Measurements from ENCODE around the gene DPPA5.
"Not testable (repeated sequence)": the region's sequence is repeated elsewhere in the genome, so short reads cannot be mapped to it uniquely, and the experiment has no call there.

DPPA5 gene

DNA sequence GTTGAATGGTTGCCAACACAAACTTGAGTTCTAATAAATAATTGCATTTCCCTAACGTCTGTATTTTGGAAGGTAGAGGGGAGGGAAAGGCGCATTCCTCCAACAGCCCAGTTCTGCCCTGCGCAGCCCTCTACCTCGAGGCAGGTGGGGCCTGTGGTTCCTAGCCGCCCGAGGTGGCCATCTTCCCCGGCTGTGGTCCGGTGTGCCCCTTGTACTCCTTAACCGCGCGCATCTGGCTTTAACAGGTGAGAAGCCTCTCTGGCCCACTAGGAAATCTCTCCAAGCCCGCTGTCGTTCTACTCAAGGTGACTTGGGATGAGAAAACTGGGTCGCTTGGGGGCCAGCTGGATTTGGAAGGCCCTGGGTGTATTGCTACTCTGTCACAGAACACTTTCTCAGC, 10.0 kb upstream of the DPPA5 start:
- DNase-seq (ENCODE audit: low spot score), result no peak

DNA sequence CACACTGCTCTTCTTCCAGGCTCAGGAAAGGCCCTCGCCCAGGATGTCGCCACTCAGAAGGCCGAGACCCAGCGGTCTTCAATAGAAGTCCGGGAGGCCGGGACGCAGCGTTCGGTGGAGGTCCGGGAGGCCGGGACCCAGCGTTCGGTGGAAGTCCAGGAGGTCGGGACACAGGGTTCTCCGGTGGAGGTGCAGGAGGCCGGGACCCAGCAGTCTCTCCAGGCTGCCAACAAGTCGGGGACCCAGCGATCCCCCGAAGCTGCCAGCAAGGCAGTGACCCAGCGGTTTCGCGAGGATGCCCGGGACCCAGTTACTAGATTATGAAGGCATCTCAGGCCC, 9.4 kb upstream of the DPPA5 start:
- DNase-seq (ENCODE audit: low spot score), result no peak

DNA sequence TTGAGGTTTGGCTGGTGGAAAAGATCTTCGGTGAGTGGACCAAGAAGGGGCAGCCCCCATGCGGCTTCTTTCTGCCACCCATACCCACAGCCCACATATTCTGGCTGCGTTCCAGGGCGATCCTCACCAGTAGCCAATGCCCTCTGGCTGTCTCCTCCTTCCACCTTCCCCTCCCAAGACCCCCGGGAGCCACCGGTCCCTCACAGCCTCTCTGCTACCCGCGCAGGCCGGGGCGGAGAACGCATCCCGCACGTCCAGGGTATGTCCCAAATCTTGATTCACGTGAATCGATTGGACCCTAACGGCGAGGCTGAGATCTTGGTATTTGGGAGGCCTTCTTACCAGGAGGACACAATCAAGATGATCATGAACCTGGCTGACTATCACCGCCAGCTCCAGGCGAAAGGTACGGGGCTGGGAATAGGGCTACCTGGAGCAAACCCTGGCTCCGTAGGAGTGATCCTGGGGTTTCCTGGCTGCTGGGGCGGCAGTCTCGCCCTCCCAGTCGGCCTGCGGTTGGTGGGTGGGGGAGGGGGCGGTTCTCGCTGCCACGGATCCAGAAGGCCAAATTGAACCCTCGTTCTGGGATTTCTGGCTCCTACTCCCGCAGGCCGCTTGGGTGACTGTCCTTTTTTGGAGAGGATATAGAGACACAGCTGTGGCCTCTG, 8.9 kb upstream of the DPPA5 start:
- no peak for DNase-seq (ENCODE audit: low spot score)

DNA sequence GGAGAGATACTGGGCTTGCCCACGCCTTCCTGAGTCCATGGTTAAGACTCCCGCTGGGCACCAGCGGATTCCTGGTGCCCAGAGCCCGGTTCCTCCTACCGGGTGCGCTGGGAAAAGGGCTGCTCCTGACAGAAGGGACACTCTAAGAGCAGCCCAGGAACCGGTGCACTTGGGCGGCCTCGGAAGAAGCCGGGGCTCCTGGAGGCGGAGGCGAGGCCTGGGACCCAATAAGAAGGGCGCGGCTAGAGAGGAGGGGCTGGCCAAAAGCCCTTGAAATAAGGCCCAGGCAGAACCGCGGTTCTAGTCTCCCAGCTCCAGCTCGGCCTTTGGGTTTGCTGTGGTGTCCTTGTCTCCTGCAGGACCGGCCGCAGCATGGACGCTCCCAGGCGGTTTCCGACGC, 8.3 kb upstream of the DPPA5 start, which contains the start of gene KHDC3L:
KHDC3L (plus strand) TSS at position 301 of the 400 bp plus-strand sequence; CDS start at position 373, 72 bp downstream.
- DNase-seq (ENCODE audit: low spot score), result no peak

DNA sequence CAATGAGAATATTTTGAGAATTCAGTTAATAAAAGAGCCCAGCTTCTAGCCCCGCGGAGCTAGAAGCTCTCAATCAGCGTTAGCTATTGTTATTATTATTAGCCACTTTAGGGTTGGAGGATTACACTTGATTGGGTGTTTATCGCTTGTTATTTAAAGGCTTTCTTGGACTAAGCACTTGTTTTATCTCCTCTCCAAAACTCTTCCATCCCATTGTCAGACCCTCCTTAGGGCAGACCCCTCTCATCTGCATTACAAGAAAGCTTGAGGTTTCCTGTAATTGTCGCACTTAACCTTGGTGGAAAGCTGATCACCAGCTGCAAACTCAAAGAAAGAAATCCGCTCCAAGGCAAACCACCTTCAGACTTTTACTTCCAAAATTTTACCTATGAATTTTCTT, 4.8 kb downstream of the DPPA5 start:
- DNase-seq (ENCODE audit: low spot score), result peak; percentile 76

DNA sequence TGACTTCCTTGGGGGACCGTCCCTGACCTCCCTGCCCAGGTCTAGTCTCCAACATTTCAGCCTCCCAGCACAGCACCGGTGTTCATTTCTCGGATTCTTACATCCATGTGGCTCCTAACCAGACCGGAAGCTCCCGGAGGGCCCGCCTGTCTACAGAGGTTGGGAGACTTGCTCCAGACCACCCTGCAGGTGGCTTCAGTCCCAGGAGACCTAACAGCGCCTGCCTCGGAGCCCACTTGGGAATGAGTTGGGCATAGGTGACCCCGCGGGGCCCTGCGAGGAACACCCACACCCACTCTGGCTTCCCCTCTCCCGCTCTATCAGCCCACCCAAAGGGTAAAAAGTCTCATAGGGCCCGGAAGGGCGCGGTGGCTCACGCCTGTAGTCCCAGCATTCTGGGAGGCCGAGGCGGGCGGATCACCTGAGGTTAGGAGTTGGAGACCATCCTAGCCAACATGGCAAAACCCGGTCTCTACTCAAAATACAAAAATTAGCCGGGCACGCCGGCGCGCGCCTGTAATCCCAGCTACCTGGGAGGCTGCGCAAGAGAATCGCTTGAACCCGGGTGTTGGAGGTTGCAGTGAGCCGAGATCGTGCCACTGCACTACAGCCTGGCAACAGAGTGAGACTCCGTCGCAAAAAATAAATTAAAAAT, 5.4 kb downstream of the DPPA5 start:
- no peak for DNase-seq (ENCODE audit: low spot score)

DNA sequence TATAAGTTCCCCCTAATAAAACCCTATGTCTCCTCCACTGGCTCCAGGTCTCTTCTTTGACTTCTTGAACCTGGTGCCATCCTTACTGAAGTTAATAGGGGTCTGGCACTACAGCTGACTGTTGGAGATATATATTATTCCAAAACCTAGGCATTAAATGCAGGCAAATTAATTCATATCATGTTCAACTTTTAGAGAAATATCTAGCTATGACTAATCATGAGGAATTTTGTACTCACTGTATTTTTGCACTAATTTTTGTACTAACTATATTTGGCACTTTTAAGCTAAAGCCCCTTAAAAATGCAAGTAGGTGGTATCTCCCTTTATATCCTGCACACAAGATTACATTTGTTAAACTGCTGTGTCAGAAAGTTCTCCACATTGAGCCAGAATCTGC, 10.9 kb downstream of the DPPA5 start:
- DNase-seq (ENCODE audit: low spot score), result no peak

DNA sequence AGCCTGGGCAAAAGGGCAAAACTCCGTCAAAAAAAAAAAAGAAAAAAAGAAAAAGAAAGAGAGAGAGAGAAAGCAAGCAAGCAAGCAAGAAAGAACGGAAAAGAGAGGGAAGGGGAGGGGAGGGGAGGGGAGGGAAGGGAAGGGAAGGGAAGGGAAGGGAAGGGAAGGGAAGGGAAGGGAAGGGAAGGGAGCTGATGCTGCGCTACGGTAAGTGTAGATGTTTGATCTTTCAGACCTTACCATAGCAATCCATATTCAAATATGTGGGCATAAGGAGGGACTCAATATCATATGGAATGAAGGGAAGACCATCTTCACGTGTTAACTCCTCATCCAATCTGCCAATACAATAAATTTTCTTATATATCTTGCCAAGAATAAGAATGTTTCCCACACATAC, 11.9 kb downstream of the DPPA5 start:
- DNase-seq (ENCODE audit: low spot score), result no peak

DNA sequence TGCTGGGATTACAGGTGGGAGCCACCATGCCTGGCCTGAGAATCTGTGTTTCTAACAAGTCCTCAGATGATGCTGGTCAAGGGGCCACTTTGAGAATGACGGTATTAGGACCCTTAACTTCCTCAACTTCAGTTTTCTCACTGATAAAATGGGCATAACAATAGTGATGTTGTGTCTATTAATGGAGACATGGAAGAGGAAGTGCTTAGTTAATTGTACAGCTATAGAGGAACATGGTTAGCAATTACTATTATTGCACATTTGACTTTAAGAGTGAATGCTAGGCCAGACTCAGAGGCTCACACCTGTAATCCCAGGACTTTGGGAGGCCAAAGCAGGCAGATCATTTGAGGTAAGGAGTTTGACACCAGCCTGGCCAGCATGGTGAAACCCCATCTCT, 12.7 kb downstream of the DPPA5 start:
- no peak for DNase-seq (ENCODE audit: low spot score)

DNA sequence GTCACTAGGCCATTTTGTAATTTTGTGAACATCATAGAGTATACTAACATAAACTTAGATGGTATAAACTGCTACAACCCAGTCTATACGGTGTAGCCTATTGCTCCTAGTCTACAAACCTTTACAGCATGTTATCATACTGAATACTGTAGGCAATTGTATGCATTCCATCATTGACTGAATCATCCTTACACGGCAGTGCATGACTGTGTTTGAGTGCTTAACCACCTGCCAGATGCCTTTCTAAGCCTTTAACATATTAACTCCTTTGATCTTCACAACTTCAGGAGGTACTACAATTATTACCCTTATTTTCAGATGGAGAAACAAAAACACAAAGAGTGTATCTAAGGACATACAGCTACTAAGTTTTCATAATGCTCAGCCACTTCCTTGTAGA, 14.0 kb downstream of the DPPA5 start:
- no peak for DNase-seq (ENCODE audit: low spot score)

DNA sequence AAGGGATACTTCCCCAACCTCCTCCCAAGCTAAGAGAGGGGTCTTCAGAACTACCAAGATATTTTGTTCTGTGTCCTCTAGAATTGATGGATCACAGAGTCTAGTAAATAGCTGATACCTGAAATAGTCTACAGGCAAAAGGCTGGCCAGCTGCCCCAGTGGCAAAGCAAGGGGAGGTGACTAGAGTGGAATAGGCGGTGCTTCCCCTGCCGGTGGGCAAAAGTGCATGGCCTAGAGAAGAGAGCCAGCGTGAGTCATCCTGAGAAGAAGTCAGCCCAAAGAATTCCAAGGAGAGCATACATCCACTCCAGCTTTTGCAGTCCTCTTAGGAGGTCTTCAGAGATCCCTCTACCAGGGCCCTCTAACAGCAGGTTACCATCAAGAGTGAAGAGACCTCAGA, 14.7 kb downstream of the DPPA5 start:
- no peak for DNase-seq (ENCODE audit: low spot score)

DNA sequence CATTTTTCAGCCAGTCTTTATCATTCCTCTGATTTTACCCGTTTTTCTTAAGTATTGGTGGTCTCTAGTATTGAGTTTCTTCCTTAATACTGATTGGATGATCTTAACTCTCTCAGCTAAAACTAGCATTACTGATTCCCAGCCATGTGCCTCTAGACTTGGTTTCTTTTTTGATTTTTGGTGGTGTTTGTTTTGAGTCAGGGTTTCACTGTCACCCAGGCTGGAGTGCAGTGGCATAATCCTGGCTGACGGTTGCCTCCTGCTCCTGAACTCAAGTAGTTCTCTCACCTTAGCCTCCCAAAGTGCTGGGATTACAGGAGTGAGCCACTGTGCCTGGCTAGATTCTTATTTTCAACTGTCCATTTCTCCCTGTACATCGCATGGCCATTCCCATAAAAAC, 24.9 kb downstream of the DPPA5 start:
- no peak for DNase-seq (ENCODE audit: low spot score)

DNA sequence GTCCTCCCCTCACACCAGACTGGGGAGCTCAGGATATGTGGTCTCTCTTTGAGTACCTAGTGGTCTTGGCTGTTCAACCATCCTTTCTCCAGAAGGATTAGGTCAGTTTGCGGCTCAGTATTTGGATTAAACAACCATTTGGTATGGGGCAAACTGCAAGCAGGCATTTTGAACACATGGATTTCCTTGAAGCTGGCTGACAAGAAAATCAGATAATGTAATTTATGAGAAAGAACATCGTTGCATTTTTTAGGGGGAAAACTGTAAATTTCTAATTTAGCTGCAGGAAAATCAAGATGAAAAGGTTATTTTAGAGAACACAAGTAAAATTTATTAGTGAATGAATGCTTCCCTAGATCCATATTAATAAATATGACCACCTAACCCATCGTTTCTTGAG, 25.3 kb downstream of the DPPA5 start:
- no peak for DNase-seq (ENCODE audit: low spot score)

DNA sequence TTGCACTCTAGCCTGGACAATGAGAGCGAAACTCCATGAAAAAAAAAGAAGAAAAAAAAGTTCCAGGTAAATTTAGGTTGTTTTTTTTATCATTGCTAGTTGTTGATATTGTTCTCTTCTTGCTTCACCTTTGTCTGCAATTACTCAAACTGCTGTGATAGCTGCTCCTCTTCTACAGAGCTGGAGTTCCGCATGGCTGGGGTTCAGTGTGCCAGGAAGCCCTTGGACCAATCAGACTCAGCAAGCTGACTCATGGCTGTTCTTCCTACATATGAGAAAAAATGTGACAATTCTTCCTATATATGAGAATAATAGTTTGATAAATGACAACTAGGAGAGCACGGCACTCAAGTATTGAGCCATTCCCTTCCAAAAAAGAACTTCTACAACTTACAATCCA, 28.4 kb downstream of the DPPA5 start:
- no peak for DNase-seq (ENCODE audit: low spot score)

DNA sequence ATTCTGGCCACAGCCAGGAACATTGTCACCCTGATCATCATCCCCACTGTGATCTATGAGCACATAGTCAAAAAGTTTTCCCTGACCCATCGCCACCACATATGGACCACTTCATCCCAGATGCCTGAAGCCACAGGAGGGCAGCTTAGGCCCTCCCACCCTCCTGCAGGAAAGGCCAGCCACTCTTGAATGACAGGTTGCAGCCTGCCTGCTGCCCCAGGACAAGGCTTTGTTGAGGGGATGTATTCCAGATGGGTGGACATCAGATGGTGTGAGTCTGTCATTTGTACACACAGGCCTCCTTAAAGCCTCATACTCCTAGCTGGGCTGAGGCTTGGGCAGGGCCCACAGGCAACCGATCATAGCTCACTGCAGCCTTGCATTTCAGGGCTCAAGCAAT, 30.8 kb downstream of the DPPA5 start:
- no peak for DNase-seq (ENCODE audit: low spot score)

DNA sequence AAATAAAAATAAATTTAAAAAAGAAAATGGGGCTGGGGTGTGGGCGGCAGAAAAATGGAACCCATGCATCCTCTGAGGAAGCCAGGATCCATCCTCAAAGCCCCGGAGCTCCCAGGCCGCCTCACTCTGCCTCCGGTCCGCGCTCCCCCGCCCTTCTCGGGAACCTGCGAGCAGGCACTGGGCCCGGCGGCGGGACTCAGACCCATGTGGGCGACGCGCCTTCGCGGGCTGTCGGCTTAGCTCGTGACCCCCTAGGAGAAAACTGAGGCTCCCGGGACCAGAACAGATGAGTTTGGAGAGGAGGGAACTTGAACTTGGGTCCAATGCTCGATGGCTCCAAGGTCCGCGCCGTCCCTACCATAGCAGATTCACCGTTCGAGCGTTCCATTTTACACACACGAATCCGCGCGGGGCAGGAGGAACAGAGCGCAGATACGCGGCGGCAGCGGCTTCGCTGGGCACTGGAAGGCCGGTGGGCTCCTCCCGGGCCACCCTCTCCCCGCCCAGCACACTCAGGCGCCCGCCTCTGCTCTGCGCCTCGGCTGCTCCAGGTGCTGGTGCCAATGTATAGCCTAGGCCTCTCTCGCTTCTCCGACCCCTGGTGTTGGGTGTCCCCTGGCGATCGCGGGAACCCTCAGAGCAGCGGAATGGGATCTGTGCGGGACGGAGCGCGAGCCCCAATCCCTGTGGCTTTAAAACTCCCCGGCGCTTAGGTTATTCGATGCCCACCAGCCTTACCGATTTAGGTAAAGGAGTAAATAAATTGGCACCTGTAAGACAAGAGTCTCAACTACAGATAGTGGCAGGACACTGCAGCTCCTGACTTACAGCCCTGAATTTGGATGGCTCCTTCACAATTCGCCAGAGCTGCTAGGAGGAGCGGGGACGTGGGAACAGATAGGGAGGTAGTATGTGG, 39.2 kb downstream of the DPPA5 start:
- peak; percentile 27 for DNase-seq (ENCODE audit: low spot score)

DNA sequence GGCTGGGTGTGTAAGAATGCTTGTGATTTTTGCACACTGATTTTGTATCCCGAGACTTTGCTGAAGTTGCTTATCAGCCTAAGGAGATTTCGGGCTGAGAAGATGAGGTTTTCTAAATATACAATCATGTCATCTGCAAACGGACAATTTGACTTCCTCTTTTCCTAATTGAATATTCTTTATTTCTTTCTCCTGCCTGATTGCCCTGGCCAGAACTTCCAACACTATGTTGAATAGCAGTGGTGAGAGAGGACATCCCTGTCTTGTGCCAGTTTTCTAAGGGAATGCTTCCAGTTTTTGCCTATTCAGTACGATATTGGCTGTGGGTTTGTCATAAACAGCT, 43.6 kb downstream of the DPPA5 start:
- not testable (repeated sequence) for DNase-seq (ENCODE audit: low spot score)

DNA sequence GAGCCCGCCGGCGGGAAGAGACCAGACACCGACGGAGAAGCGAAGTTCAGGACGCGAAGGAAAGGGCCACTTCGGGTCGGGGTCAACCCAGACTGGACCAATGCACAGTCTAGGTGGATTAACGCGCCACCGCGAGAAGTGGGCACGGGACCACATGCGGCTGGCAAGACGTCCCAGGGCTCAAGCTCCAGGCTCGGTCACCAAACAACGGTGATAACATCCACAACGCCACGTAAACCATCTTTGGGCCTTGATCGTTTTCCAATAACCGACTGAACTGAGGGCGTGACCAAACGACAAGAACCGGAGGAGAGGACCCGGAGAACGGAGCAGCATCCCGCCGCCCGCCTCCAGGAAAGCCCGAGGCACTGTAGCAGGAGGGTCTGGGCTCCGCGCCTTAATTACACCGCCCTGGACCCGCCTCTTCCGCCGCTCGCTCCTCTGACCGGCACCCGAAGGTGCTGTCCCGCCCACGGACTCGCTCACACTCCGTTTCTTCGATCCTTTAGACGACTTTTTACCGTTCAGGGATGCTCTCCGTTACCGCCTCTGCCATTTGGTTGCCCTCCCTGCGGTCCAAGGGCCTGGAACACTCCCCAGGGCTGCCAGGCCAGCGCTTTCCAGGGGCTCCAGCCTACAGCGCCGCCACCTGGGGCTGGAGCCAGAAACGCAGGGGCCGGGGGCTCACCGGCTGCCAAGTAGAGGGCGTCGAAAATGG, 44.1 kb downstream of the DPPA5 start:
- DNase-seq (ENCODE audit: low spot score), result peak; percentile 75

DNA sequence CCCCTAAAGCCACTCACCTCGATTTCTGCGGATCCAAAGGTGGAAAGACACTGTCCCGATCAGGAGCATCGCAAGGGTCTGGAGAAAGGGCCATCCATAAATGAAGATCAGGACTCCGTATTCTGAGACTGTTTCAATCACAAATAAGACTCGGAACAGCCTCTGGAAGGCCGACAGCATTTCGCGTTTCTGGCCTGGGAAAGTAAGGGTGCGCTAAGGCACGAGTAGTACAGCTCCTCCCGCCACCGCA, 44.6 kb downstream of the DPPA5 start:
- no peak for DNase-seq (ENCODE audit: low spot score)

DNA sequence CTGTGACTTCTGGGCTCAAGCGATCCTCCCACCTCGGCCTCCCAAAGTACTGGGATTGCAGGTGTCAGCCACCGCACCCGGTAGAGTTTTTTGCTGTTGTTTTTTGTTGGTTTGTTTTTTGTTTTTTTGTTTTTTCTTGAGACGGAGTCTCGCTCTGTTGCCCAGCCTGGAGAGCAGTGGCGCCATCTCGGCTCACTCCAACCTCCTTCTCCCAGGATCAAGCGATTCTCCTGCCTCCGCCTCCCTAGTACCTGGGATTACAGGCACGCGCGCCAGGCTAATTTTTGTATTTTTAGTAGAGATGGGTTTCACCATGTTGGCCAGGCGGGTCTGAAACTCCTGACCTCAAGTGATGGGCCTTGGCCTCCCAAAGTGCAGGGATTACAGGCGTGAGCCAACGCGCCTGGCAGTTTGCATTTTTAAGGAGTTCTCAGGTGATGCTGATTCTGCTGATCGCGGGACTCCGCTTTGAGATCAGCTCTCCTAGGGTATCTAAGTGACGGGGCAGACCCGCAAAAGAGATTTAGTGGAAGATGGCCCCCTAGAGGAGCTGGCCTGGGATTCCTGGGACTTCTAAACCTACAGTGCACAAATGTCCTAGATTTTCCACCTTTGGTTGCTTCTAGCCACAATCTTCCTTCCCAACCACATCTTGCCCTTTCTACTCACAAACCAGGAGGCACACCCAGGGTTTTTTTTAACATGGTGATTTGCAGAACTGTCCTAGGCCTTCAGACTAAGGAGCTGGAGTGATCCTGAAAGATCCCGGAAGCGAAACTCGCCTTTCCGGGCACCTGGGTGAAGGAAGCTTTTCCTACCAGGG, 45.2 kb downstream of the DPPA5 start:
- peak; percentile 54 for DNase-seq (ENCODE audit: low spot score)

DNA sequence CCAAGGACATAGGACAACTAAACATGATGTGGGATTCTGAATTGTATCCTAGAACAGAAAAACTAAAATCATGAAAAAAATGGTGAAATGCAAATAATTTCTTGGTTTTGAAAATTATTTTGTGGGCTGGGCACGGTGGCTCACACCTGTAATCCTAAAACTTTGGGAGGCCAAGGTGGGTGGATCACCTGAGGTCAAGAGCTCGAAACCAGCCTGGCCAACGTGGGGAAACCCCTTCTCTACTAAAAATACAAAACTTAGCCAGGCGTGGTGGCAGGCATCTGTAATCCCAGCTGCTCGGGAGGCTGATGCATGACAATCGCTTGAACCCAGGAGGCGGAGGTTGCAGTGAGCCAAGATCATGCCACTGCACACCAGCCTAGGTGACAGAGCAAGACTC, 50.3 kb downstream of the DPPA5 start:
- DNase-seq (ENCODE audit: low spot score), result not testable (repeated sequence)

All from iPS-NIHi11 (cell line).